ENCODE results near the gene RABEP1.

RABEP1 gene

GRCh38 chr17:5282642-5283217, 646 bp downstream of the RABEP1 start:
- DNase-seq = no peak

- no peak for DNase-seq
Observed at GRCh38 chr17:5283571-5284315, 1.7 kb downstream of the RABEP1 start.

GRCh38 chr17:5284681-5285080, 2.6 kb downstream of the RABEP1 start:
- DNase-seq = no peak

- no peak for DNase-seq
Observed at GRCh38 chr17:5286846-5287245, 4.8 kb downstream of the RABEP1 start.

- no peak for DNase-seq
Observed at GRCh38 chr17:5291683-5292350, 9.7 kb downstream of the RABEP1 start.

- DNase-seq = no peak
Observed at GRCh38 chr17:5297245-5297644, 15.2 kb downstream of the RABEP1 start.

- DNase-seq = no peak
Observed at GRCh38 chr17:5299383-5299782, 17.3 kb downstream of the RABEP1 start.

- no peak for DNase-seq
Observed at GRCh38 chr17:5304636-5305035, 22.6 kb downstream of the RABEP1 start.

- no peak for DNase-seq
Observed at GRCh38 chr17:5309851-5310250, 27.8 kb downstream of the RABEP1 start.

- DNase-seq = no peak
Observed at GRCh38 chr17:5325851-5326250, 43.8 kb downstream of the RABEP1 start.

- peak; percentile 1 for DNase-seq
Observed at GRCh38 chr17:5329784-5330557, 47.9 kb downstream of the RABEP1 start.

- DNase-seq = no peak
Observed at GRCh38 chr17:5330981-5331380, 48.9 kb downstream of the RABEP1 start.

- no peak for DNase-seq
Observed at GRCh38 chr17:5331506-5331905, 49.4 kb downstream of the RABEP1 start.

- no peak for DNase-seq
Observed at GRCh38 chr17:5344914-5345313, 62.8 kb downstream of the RABEP1 start.

- DNase-seq = no peak
Observed at GRCh38 chr17:5352681-5353289, 70.7 kb downstream of the RABEP1 start.

- DNase-seq = no peak
Observed at GRCh38 chr17:5354310-5354709, 72.2 kb downstream of the RABEP1 start.

- no peak for DNase-seq
Observed at GRCh38 chr17:5354886-5355415, 72.9 kb downstream of the RABEP1 start.

- DNase-seq = no peak
Observed at GRCh38 chr17:5355421-5356129, 73.5 kb downstream of the RABEP1 start.

- DNase-seq = no peak
Observed at GRCh38 chr17:5361426-5361825, 79.3 kb downstream of the RABEP1 start.

GRCh38 chr17:5362162-5362811, 80.2 kb downstream of the RABEP1 start:
- DNase-seq = no peak

- no peak for DNase-seq
Observed at GRCh38 chr17:5364156-5364555, 82.1 kb downstream of the RABEP1 start.

- no peak for DNase-seq
Observed at GRCh38 chr17:5364696-5365095, 82.6 kb downstream of the RABEP1 start.

Data from kidney glomerular epithelial cell (primary cell).